A673 (cell line): ENCODE results near the gene RALGAPA2. TPM values are rescaled to one million over a fixed set of nuclear protein-coding genes. Genes with fewer than 3 reads are reported as not detected.

ENCODE experiments used
- BruUV-seq: library from RNA; stranded (reverse); fragments of 400-500 nt; replicated peaks from 2 replicates; lab custom pipeline; 2021; lab: Mats Ljungman, UMichigan
- CTCF ChIA-PET: fragments of 300-600 bp; sonication (Branson Sonifier 250); formaldehyde crosslinking; loops from one replicate; lab custom pipeline; 2022; ENCODE audit warnings: antibody characterized with exemption; lab: Charles Lee
- POLR2A ChIA-PET: fragments of 300-600 bp; sonication (Branson Sonifier 250); formaldehyde crosslinking; loops from one replicate; lab custom pipeline; 2022; ENCODE audit warnings: antibody characterized with exemption; ENCODE audit not compliant: low non-redundant PET; lab: Charles Lee
- DNase-seq: peaks from one replicate; pipeline ENCODE4 v3.0.0-alpha.2; 2015; ENCODE audit warnings: low spot score
- H3K27ac ChIP-seq: fragments of 200-600 bp; sonication (generic); 2 replicates; pipeline ENCODE4 v1.5.1; 2016; ENCODE audit warnings: mixed run types, low read depth, mild to moderate bottlenecking, mixed read lengths, antibody characterized with exemption, low read length; ENCODE audit not compliant: poor library complexity, severe bottlenecking
- H3K27me3 ChIP-seq: fragments of 200-600 bp; sonication (generic); replicated peaks from 2 replicates; pipeline ENCODE4 v1.6.1; 2017; ENCODE audit warnings: mixed run types, low read depth, mild to moderate bottlenecking, mixed read lengths, antibody characterized with exemption, low read length; ENCODE audit not compliant: insufficient read depth, poor library complexity
- H3K36me3 ChIP-seq: fragments of 200-600 bp; sonication (generic); 2 replicates; pipeline ENCODE4 v1.6.1; 2016; ENCODE audit warnings: mixed run types, mild to moderate bottlenecking, mixed read lengths, antibody characterized with exemption, low read length; ENCODE audit not compliant: insufficient read depth, poor library complexity, severe bottlenecking
- H3K4me1 ChIP-seq: fragments of 200-600 bp; sonication (generic); 2 replicates; pipeline ENCODE4 v1.6.1; 2017; ENCODE audit warnings: mixed run types, mild to moderate bottlenecking, mixed read lengths, antibody characterized with exemption, low read length; ENCODE audit not compliant: insufficient read depth, poor library complexity, severe bottlenecking
- H3K4me3 ChIP-seq: fragments of 200-600 bp; sonication (generic); 2 replicates; pipeline ENCODE4 v1.5.1; 2016; ENCODE audit warnings: low read depth, mixed run types, mild to moderate bottlenecking, mixed read lengths, low read length; ENCODE audit not compliant: poor library complexity, severe bottlenecking
- H3K9me3 ChIP-seq: fragments of 200-600 bp; sonication (generic); 2 replicates; pipeline ENCODE4 v1.6.1; 2016; ENCODE audit warnings: mixed run types, low read depth, mild to moderate bottlenecking, mixed read lengths, antibody characterized with exemption, low read length; ENCODE audit not compliant: poor library complexity, severe bottlenecking
- CTCF ChIP-seq: fragments of 300-800, 200-600 bp; sonication (generic); conservative IDR thresholded peaks from 2 replicates; pipeline ENCODE4 v1.5.1; 2017; ENCODE audit warnings: low read depth, mild to moderate bottlenecking, antibody characterized with exemption, low read length, moderate library complexity, mixed read lengths
- EZH2 ChIP-seq: fragments of 200-600 bp; sonication (generic); IDR thresholded peaks from 2 replicates; pipeline ENCODE4 v1.6.1; 2017; ENCODE audit warnings: borderline replicate concordance, low read depth, mild to moderate bottlenecking, mixed read lengths, antibody characterized with exemption, low read length; ENCODE audit not compliant: poor library complexity, severe bottlenecking
- intact Hi-C: fragments of 100-400 bp; cut with micrococcal nuclease; formaldehyde crosslinking; loops from one replicate; pipeline ENCODE4 v1.10.0; 2022; ENCODE audit not compliant: unreplicated experiment
- total RNA-seq: library from RNA; stranded (reverse); gene quantifications from 2 replicates; pipeline ENCODE4 v1.2.3, GENCODE V29; 2021

RALGAPA2 gene
- total RNA-seq, 1 experiment from 2014 or later: 32.4 TPM

GRCh38 chr20:20413810-20414281, 298.6 kb downstream of the RALGAPA2 start:
- no peak for TF ChIP-seq CTCF
- no peak for TF ChIP-seq EZH2
- ChIA-PET POLR2A (no interaction called here), CTCF (no interaction called here)
- Histone ChIP-seq H3K9me3 (no peaks in the 10 kb centered on the region), H3K4me3 (no peak overlapping the region), H3K27me3 (no peaks in the 10 kb centered on the region), H3K36me3 (no peaks in the 10 kb centered on the region), H3K27ac (no peak overlapping the region), H3K4me1 (peaks cover 47% of the 10 kb centered on the region)
- BruUV-seq: no TSS peak
- intact Hi-C loops: loop anchor here (5.0 kb wide), 1 partner anchor 38 kb away; no protein-coding TSS in a partner anchor
- peak; percentile 15 for DNase-seq

GRCh38 chr20:20412750-20413149, 299.7 kb downstream of the RALGAPA2 start:
- Histone ChIP-seq H3K27ac (peak overlapping the region; percentile 38), H3K9me3 (no peaks in the 10 kb centered on the region), H3K27me3 (no peaks in the 10 kb centered on the region), H3K36me3 (no peaks in the 10 kb centered on the region), H3K4me1 (peaks cover 58% of the 10 kb centered on the region), H3K4me3 (no peak overlapping the region)
- intact Hi-C loops: loop anchor here (5.0 kb wide), 1 partner anchor 40 kb away; no protein-coding TSS in a partner anchor
- peak; percentile 91 for DNase-seq
- no TSS peak for BruUV-seq
- ChIA-PET CTCF (interaction anchor here (0.6 kb wide), 1 partner anchor 360 kb away, joined by 3 read pairs; the partner anchor contains the start of genes CFAP61 and CRNKL1), POLR2A (no interaction called here)
- TF ChIP-seq CTCF (no peak), EZH2 (no peak)

DNA sequence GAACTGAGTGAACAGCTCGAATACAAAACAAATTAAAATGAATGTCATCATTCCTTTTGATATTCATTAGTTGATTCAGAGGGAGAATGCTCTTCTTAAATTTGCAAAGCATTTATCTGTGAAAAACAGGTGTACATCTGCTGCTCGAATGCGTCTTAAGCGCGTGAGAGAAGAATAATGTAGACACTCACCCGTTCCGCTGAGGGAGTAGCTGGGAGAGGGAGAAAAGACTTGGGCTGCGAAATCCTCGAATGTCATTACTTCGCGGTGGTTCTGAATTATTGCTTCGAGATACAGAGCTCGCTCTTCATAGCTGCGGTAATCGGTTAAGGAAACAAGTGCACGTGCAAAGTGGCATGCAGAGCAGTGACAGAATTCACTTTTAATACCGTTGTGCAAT, 300.6 kb downstream of the RALGAPA2 start:
- ChIA-PET POLR2A (no interaction called here), CTCF (interaction anchor here (0.6 kb wide), 1 partner anchor 11 kb away, joined by 3 read pairs; no protein-coding TSS in a partner anchor)
- DNase-seq: no peak
- peak overlapping the region; percentile 0 for H3K4me3 ChIP-seq
- intact Hi-C loops: loop anchor here (5.0 kb wide), 1 partner anchor 40 kb away; no protein-coding TSS in a partner anchor
- H3K9me3 ChIP-seq: no peaks in the 10 kb centered on the region
- H3K4me1 ChIP-seq: peaks cover 63% of the 10 kb centered on the region
- no peaks in the 10 kb centered on the region for H3K36me3 ChIP-seq
- BruUV-seq: no TSS peak
- H3K27me3 ChIP-seq: no peaks in the 10 kb centered on the region
- no peak for TF ChIP-seq EZH2
- no peak for TF ChIP-seq CTCF
- H3K27ac ChIP-seq: no peak overlapping the region
